ENCODE results near the gene METTL2B. TPM values are rescaled to one million over a fixed set of nuclear protein-coding genes. Genes with fewer than 3 reads are reported as not detected.
"Not testable (repeated sequence)": the region's sequence is repeated elsewhere in the genome, so short reads cannot be mapped to it uniquely, and the experiment has no call there.

METTL2B gene
- total RNA-seq, 1 donor from 2014 or later: 34.2 TPM

DNA sequence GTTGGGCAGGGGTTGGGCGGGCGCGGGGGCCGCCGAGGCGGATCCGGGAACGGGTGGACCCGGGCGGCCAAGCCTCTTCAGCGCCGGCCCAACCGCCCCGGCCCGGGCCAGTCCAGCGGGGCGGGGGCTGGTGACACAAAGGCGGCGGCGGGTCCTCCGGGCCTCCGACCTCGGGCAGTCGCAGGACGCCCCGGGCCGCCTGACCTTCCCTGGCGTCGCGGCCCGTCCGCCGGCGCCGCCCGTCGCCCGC, 54.2 kb downstream of the METTL2B start:
- Histone ChIP-seq H3K36me3 (ENCODE audit: control insufficient read depth, insufficient read depth, low read length) (no peaks in the 10 kb centered on the region), H3K4me3 (ENCODE audit: low read depth, low read length) (peak overlapping the region; percentile 57), H3K27me3 (ENCODE audit: control insufficient read depth, insufficient read depth, low read length) (no peaks in the 10 kb centered on the region)
- TF ChIP-seq CTCF (IDR thresholded peaks at IDR 0.05; ENCODE audit: insufficient read depth, low read length, severe bottlenecking): no peak
- no peak for DNase-seq (ENCODE audit: low read depth)
- FAIRE-seq: no peak

- not testable (repeated sequence) for H3K27me3 ChIP-seq (ENCODE audit: control insufficient read depth, insufficient read depth, low read length); FAIRE-seq; H3K36me3 ChIP-seq (ENCODE audit: control insufficient read depth, insufficient read depth, low read length)
- DNase-seq (ENCODE audit: low read depth): peak; percentile 41
- peak overlapping the region; percentile 57 for H3K4me3 ChIP-seq (ENCODE audit: low read depth, low read length)
Observed at GRCh38 chr7:128531105-128531954, 54.8 kb downstream of the METTL2B start.

- H3K4me3 ChIP-seq (ENCODE audit: low read depth, low read length): peak overlapping the region; percentile 57
- H3K27me3 ChIP-seq (ENCODE audit: control insufficient read depth, insufficient read depth, low read length); FAIRE-seq; H3K36me3 ChIP-seq (ENCODE audit: control insufficient read depth, insufficient read depth, low read length): not testable (repeated sequence)
- peak; percentile 12 for DNase-seq (ENCODE audit: low read depth)
Observed at GRCh38 chr7:128531955-128532478, 55.5 kb downstream of the METTL2B start.

DNA sequence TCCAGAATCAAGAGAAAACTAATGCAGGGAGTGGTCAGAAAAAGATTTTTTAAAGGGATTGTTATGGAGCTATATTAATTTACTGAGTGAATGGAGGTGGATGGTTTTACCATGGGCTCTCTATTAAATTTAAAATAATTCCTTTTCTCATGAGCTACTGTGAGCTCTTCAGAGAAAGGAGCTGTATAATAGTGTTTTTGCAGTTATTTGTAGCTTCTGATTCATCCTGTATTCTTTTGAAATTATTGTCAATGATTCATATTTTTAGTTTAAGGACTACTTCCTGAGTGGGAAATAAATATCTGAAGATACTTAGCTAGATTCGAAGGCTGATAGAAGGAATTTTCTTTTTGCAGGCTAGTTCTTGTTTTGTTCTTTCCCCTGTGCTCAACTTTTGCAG, 56.4 kb downstream of the METTL2B start:
- DNase-seq (ENCODE audit: low read depth): peak; percentile 53
- H3K4me3 ChIP-seq (ENCODE audit: low read depth, low read length): peak overlapping the region; percentile 57
- H3K36me3 ChIP-seq (ENCODE audit: control insufficient read depth, insufficient read depth, low read length); H3K27me3 ChIP-seq (ENCODE audit: control insufficient read depth, insufficient read depth, low read length); FAIRE-seq: not testable (repeated sequence)

DNA sequence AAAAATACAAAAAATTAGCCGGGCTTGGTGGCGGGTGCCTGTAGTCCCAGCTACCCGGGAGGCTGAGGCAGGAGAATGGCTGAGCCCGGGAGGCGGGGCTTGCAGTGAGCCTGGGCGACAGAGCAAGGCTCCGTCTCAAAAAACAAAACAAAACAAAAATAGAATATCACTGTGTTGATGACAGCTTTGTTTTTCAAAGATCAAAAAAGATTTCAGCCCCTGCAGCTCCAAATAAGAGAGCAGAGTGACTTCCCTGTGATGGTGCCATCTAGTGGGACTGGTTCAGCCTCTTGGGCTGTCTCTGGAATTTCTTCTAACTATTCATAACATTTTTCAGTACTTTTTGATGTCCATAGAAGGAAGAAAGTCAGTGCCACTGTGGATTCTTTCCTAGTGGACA, 60.9 kb downstream of the METTL2B start:
- not testable (repeated sequence) for H3K36me3 ChIP-seq (ENCODE audit: control insufficient read depth, insufficient read depth, low read length); FAIRE-seq; H3K4me3 ChIP-seq (ENCODE audit: low read depth, low read length); DNase-seq (ENCODE audit: low read depth); H3K27me3 ChIP-seq (ENCODE audit: control insufficient read depth, insufficient read depth, low read length)
- TF ChIP-seq CTCF (IDR thresholded peaks at IDR 0.05; ENCODE audit: insufficient read depth, low read length, severe bottlenecking): peak; percentile 11

GRCh38 chr7:128542530-128542929, 66.0 kb downstream of the METTL2B start:
- not testable (repeated sequence) for H3K4me3 ChIP-seq (ENCODE audit: low read depth, low read length); H3K27me3 ChIP-seq (ENCODE audit: control insufficient read depth, insufficient read depth, low read length); DNase-seq (ENCODE audit: low read depth); FAIRE-seq; H3K36me3 ChIP-seq (ENCODE audit: control insufficient read depth, insufficient read depth, low read length)

DNA sequence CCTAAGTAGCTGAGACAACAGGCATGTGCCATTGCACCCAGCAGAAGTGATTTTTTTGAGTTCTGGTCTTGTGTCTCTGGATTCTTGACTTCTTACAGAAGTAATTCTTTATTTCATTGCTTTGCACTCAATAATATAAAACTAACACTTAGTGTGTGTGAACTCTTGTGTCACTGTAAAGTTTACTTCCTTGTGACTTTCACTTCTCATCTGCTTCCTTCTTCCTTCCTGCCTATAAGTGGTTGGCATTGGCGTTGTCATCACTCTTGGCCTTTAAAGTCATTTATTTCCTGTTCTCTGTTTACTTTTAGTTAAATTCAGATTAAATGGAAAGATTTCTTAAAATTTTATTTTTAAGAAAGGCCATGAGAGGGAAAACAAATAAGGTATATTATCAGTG, 66.8 kb downstream of the METTL2B start:
- not testable (repeated sequence) for H3K27me3 ChIP-seq (ENCODE audit: control insufficient read depth, insufficient read depth, low read length); H3K4me3 ChIP-seq (ENCODE audit: low read depth, low read length); FAIRE-seq; H3K36me3 ChIP-seq (ENCODE audit: control insufficient read depth, insufficient read depth, low read length); DNase-seq (ENCODE audit: low read depth)

DNA sequence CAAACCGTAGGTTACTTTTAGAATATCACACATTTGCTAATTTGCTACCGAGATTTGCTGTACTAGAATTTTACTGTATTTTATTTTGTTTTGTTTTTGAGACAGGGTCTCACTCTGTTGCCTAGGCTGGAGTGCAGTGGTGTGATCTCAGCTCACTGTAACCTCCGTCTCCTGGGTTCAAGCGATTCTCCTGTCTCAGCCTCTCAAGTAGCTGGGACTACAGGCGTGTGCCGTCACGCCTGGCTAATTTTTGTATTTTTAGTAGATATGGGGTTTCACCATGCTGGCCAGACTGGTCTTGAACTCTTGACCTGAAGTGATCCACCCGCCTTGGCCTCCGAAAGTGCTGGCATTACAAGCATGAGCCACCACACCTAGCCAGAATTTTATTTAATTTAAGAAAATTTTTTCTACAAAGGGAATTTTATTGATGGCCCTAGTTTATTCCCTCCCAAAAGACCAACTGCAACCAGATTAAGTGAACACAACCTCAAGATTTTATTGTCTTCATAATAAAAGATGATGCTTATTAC, 69.8 kb downstream of the METTL2B start:
- not testable (repeated sequence) for H3K36me3 ChIP-seq (ENCODE audit: control insufficient read depth, insufficient read depth, low read length)

GRCh38 chr7:128550920-128551319, 74.4 kb downstream of the METTL2B start:
- TF ChIP-seq CTCF (IDR thresholded peaks at IDR 0.05; ENCODE audit: insufficient read depth, low read length, severe bottlenecking): no peak
- FAIRE-seq: no peak
- Histone ChIP-seq H3K4me3 (ENCODE audit: low read depth, low read length) (no peak overlapping the region), H3K27me3 (ENCODE audit: control insufficient read depth, insufficient read depth, low read length) (no peaks in the 10 kb centered on the region), H3K36me3 (ENCODE audit: control insufficient read depth, insufficient read depth, low read length) (peaks cover 3% of the 10 kb centered on the region)
- no peak for DNase-seq (ENCODE audit: low read depth)

More for the DNA sequence above, 69.8 kb downstream of the METTL2B start:
- DNase-seq (ENCODE audit: low read depth); H3K27me3 ChIP-seq (ENCODE audit: control insufficient read depth, insufficient read depth, low read length); H3K4me3 ChIP-seq (ENCODE audit: low read depth, low read length); FAIRE-seq: not testable (repeated sequence)

GRCh38 chr7:128554394-128554793, 77.8 kb downstream of the METTL2B start:
- not testable (repeated sequence) for H3K4me3 ChIP-seq (ENCODE audit: low read depth, low read length); H3K27me3 ChIP-seq (ENCODE audit: control insufficient read depth, insufficient read depth, low read length); FAIRE-seq; DNase-seq (ENCODE audit: low read depth); H3K36me3 ChIP-seq (ENCODE audit: control insufficient read depth, insufficient read depth, low read length)
